GM19239 (cell line): ENCODE measurements around the gene TBC1D4.
"Not testable (repeated sequence)": the region's sequence is repeated elsewhere in the genome, so short reads cannot be mapped to it uniquely, and the experiment has no call there.

Experiments used
- DNase-seq: peaks from one replicate; pipeline ENCODE4 v3.0.0; 2011; ENCODE audit warnings: low spot score; ENCODE audit not compliant: insufficient read length
- FAIRE-seq: peaks from 2 replicates; lab custom pipeline; 2011; peaks lifted over from hg19 to GRCh38; lab: Jason Lieb, UNC

TBC1D4 gene

GRCh38 chr13:75454497-75454896, 27.5 kb downstream of the TBC1D4 start:
- FAIRE-seq (no peak), DNase-seq (no peak)

GRCh38 chr13:75452564-75452963, 29.4 kb downstream of the TBC1D4 start:
- DNase-seq (no peak), FAIRE-seq (no peak)

GRCh38 chr13:75447493-75447892, 34.5 kb downstream of the TBC1D4 start:
- DNase-seq, result no peak
- FAIRE-seq, result no peak

- DNase-seq (no peak), FAIRE-seq (no peak)
Observed at GRCh38 chr13:75446874-75447273, 35.1 kb downstream of the TBC1D4 start.

- no peak for DNase-seq
- no peak for FAIRE-seq
Observed at GRCh38 chr13:75445717-75446499, 36.1 kb downstream of the TBC1D4 start.

- FAIRE-seq (no peak), DNase-seq (no peak)
Observed at GRCh38 chr13:75444016-75444415, 38.0 kb downstream of the TBC1D4 start.

- no peak for DNase-seq
- FAIRE-seq, result no peak
Observed at GRCh38 chr13:75443356-75443958, 38.5 kb downstream of the TBC1D4 start.

- DNase-seq (no peak), FAIRE-seq (no peak)
Observed at GRCh38 chr13:75442736-75443234, 39.2 kb downstream of the TBC1D4 start.

- no peak for DNase-seq
- FAIRE-seq, result no peak
Observed at GRCh38 chr13:75440100-75440499, 41.9 kb downstream of the TBC1D4 start.

- no peak for DNase-seq
- no peak for FAIRE-seq
Observed at GRCh38 chr13:75437582-75438318, 44.2 kb downstream of the TBC1D4 start.

GRCh38 chr13:75434126-75434525, 47.8 kb downstream of the TBC1D4 start:
- FAIRE-seq, DNase-seq: not testable (repeated sequence)

- FAIRE-seq (no peak), DNase-seq (no peak)
Observed at GRCh38 chr13:75432811-75433244, 49.1 kb downstream of the TBC1D4 start.

- FAIRE-seq, result peak; percentile 31
Observed at GRCh38 chr13:75432045-75432444, 49.9 kb downstream of the TBC1D4 start.

GRCh38 chr13:75430436-75431209, 51.3 kb downstream of the TBC1D4 start:
- DNase-seq (no peak), FAIRE-seq (no peak)

More at GRCh38 chr13:75432045-75432444, 49.9 kb downstream of the TBC1D4 start:
- no peak for DNase-seq

- no peak for DNase-seq
- no peak for FAIRE-seq
Observed at GRCh38 chr13:75426421-75426820, 55.5 kb downstream of the TBC1D4 start.

- FAIRE-seq, result no peak
- no peak for DNase-seq
Observed at GRCh38 chr13:75425216-75426009, 56.6 kb downstream of the TBC1D4 start.

GRCh38 chr13:75423946-75424345, 58.0 kb downstream of the TBC1D4 start:
- DNase-seq (no peak), FAIRE-seq (no peak)

- no peak for FAIRE-seq
- no peak for DNase-seq
Observed at GRCh38 chr13:75422028-75422427, 59.9 kb downstream of the TBC1D4 start.

GRCh38 chr13:75421133-75421532, 60.8 kb downstream of the TBC1D4 start:
- no peak for FAIRE-seq
- no peak for DNase-seq
